H9 (cell line): ENCODE data around the gene CORO2B. TPM values are rescaled to one million over a fixed set of nuclear protein-coding genes. Genes with fewer than 3 reads are reported as not detected.
A peak's percentile ranks its signal among the peaks of the same experiment; 100 is the strongest.

ENCODE experiments used
- DNase-seq: peaks from one replicate; pipeline ENCODE4 v3.0.0-alpha.2; 2017
- H2AFZ ChIP-seq: one replicate; pipeline ENCODE4 v1.6.1; 2013; ENCODE audit warnings: mild to moderate bottlenecking, low read length, control low read depth, moderate library complexity
- H2AK5ac ChIP-seq: 2 replicates; pipeline ENCODE4 v1.6.1; 2013; ENCODE audit warnings: low read length, control low read depth, mixed read lengths; ENCODE audit not compliant: insufficient read length
- H2BK120ac ChIP-seq: one replicate; pipeline ENCODE4 v1.6.1; 2013; ENCODE audit warnings: low read depth, mild to moderate bottlenecking, low read length, control low read depth, inconsistent platforms; ENCODE audit not compliant: poor library complexity, severe bottlenecking
- H2BK12ac ChIP-seq: 2 replicates; pipeline ENCODE4 v1.6.1; 2013; ENCODE audit warnings: low read length, control low read depth, mixed read lengths, low read depth; ENCODE audit not compliant: insufficient read length
- H2BK15ac ChIP-seq: 2 replicates; pipeline ENCODE4 v1.6.1; 2013; ENCODE audit warnings: low read depth, low read length, control low read depth
- H2BK20ac ChIP-seq: one replicate; pipeline ENCODE4 v1.6.1; 2013; ENCODE audit warnings: low read depth, mild to moderate bottlenecking, low read length, control low read depth, inconsistent platforms; ENCODE audit not compliant: poor library complexity, severe bottlenecking
- H2BK5ac ChIP-seq: 2 replicates; pipeline ENCODE4 v1.6.1; 2013; ENCODE audit warnings: low read length, control low read depth, mixed read lengths; ENCODE audit not compliant: insufficient read length
- H3K14ac ChIP-seq: 2 replicates; pipeline ENCODE4 v1.6.1; 2013; ENCODE audit warnings: low read length, control low read depth; ENCODE audit not compliant: insufficient read depth
- H3K18ac ChIP-seq: 2 replicates; pipeline ENCODE4 v1.6.1; 2013; ENCODE audit warnings: low read depth, mild to moderate bottlenecking, mixed read lengths, low read length, control low read depth; ENCODE audit not compliant: insufficient read length
- H3K23ac ChIP-seq: 2 replicates; pipeline ENCODE4 v1.6.1; 2013; ENCODE audit warnings: low read length, control low read depth, mixed read lengths, low read depth; ENCODE audit not compliant: insufficient read length
- H3K23me2 ChIP-seq: 2 replicates; pipeline ENCODE4 v1.6.1; 2013; ENCODE audit warnings: low read depth, mild to moderate bottlenecking, mixed read lengths, low read length, control low read depth; ENCODE audit not compliant: insufficient read length, poor library complexity, severe bottlenecking
- H3K27ac ChIP-seq: 2 replicates; pipeline ENCODE4 v1.5.1; 2013; ENCODE audit warnings: low read length, control low read depth, mixed read lengths, low read depth; ENCODE audit not compliant: insufficient read length
- H3K27me3 ChIP-seq: 2 replicates; pipeline ENCODE4 v1.6.1; 2013; ENCODE audit warnings: low read length, control low read depth, inconsistent platforms; ENCODE audit not compliant: insufficient read depth
- H3K4ac ChIP-seq: 2 replicates; pipeline ENCODE4 v1.6.1; 2013; ENCODE audit warnings: low read depth, mild to moderate bottlenecking, control low read depth, inconsistent platforms, low read length, moderate library complexity
- H3K4me1 ChIP-seq: 2 replicates; pipeline ENCODE4 v1.6.1; 2013; ENCODE audit warnings: low read length, control low read depth, inconsistent platforms; ENCODE audit not compliant: insufficient read depth
- H3K4me2 ChIP-seq: 2 replicates; pipeline ENCODE4 v1.6.1; 2013; ENCODE audit warnings: low read length, control low read depth, mixed read lengths; ENCODE audit not compliant: insufficient read length, insufficient read depth
- H3K56ac ChIP-seq: 2 replicates; pipeline ENCODE4 v1.6.1; 2013; ENCODE audit warnings: low read depth, mild to moderate bottlenecking, mixed read lengths, low read length, control low read depth; ENCODE audit not compliant: insufficient read length
- H3K79me1 ChIP-seq: 2 replicates; pipeline ENCODE4 v1.6.1; 2013; ENCODE audit warnings: low read depth, mild to moderate bottlenecking, moderate library complexity, low read length, control low read depth, inconsistent platforms; ENCODE audit not compliant: insufficient read depth, poor library complexity, severe bottlenecking
- H3K79me2 ChIP-seq: 2 replicates; pipeline ENCODE4 v1.6.1; 2013; ENCODE audit warnings: low read length, control low read depth, inconsistent platforms; ENCODE audit not compliant: insufficient read depth
- H3K9ac ChIP-seq: 2 replicates; pipeline ENCODE4 v1.6.1; 2013; ENCODE audit warnings: low read length, control low read depth, mixed read lengths; ENCODE audit not compliant: insufficient read length; ENCODE audit errors: extremely low read depth
- H3K9me3 ChIP-seq: one replicate; pipeline ENCODE4 v1.6.1; 2013; ENCODE audit warnings: low read depth, low read length, inconsistent platforms; ENCODE audit not compliant: control insufficient read depth
- H3T11ph ChIP-seq: one replicate; pipeline ENCODE4 v1.6.1; 2013; ENCODE audit warnings: mild to moderate bottlenecking, low read length, control low read depth, inconsistent platforms
- H4K20me1 ChIP-seq: one replicate; pipeline ENCODE4 v1.6.1; 2013; ENCODE audit not compliant: control insufficient read depth, insufficient read length, insufficient read depth
- H4K5ac ChIP-seq: 2 replicates; pipeline ENCODE4 v1.6.1; 2013; ENCODE audit warnings: low read depth, mild to moderate bottlenecking, mixed read lengths, low read length, control low read depth; ENCODE audit not compliant: insufficient read length
- H4K8ac ChIP-seq: replicated peaks from 2 replicates; pipeline ENCODE4 v1.6.1; 2013; ENCODE audit warnings: low read length, control low read depth, mixed read lengths, low read depth; ENCODE audit not compliant: insufficient read length
- H4K91ac ChIP-seq: 2 replicates; pipeline ENCODE4 v1.6.1; 2013; ENCODE audit warnings: low read depth, mild to moderate bottlenecking, moderate library complexity, mixed read lengths, low read length, control low read depth; ENCODE audit not compliant: insufficient read length
- H3K27ac Mint-ChIP-seq, 3 experiments: 2 replicates in 2 of 3; 3 replicates in 1 of 3; pipeline ENCODE4 v1.8.0; 2020 to 2021; ENCODE audit warnings: mixed read lengths in 3 of 3, mild to moderate bottlenecking in 1 of 3, moderate library complexity in 1 of 3
- H3K27me3 Mint-ChIP-seq: 2 replicates; pipeline ENCODE4 v1.8.0; 2021; ENCODE audit warnings: low read depth, mild to moderate bottlenecking, moderate library complexity, mixed read lengths
- H3K36me3 Mint-ChIP-seq, 3 experiments: 2 replicates in 2 of 3; 3 replicates in 1 of 3; pipeline ENCODE4 v1.8.0; 2020 to 2021; ENCODE audit warnings: low read depth in 3 of 3, mixed read lengths in 3 of 3; ENCODE audit not compliant: insufficient read depth in 1 of 3
- H3K4me1 Mint-ChIP-seq, 2 experiments: 2 replicates each; pipeline ENCODE4 v1.8.0; 2020; ENCODE audit warnings: mixed read lengths in 2 of 2
- H3K4me3 Mint-ChIP-seq, 2 experiments: 2 replicates in 1 of 2; 3 replicates in 1 of 2; pipeline ENCODE4 v1.8.0; 2020 to 2021; ENCODE audit warnings: mild to moderate bottlenecking in 2 of 2, mixed read lengths in 2 of 2, moderate library complexity in 1 of 2
- H3K9me3 Mint-ChIP-seq, 2 experiments: 2 replicates in 1 of 2; 3 replicates in 1 of 2; pipeline ENCODE4 v1.8.0; 2020; ENCODE audit warnings: mild to moderate bottlenecking in 2 of 2, mixed read lengths in 2 of 2, moderate library complexity in 1 of 2
- CTCF ChIP-seq: fragments of 200-600 bp; sonication (generic); conservative IDR thresholded peaks from 3 replicates; pipeline ENCODE4 v1.8.0; 2021; ENCODE audit warnings: antibody characterized with exemption, mild to moderate bottlenecking
- WGBS: extraction: QIAGEN DNeasy Blood & Tissue Kit; methylation state at CpG from one replicate; pipeline ENCODE4 v1.1.7; 2013; ENCODE audit warnings: missing lambda C conversion rate, low lambda C conversion rate, mixed read lengths; ENCODE audit not compliant: insufficient read length; ENCODE audit errors: extremely low coverage; 5-methylcytosine and 5-hydroxymethylcytosine counted together
- total RNA-seq: library from RNA; stranded (reverse); gene quantifications from 2 replicates; pipeline ENCODE4 v1.2.1, GENCODE V29; 2021

CORO2B gene
- total RNA-seq, 1 experiment from 2014 or later, result 3.1 TPM

- no peaks in the 10 kb centered on the region; the same call in 1 of the 2 replicates for H3K4me1 ChIP-seq
- no peak overlapping the region for H2BK20ac ChIP-seq
- H3K79me1 ChIP-seq, result no peaks in the 10 kb centered on the region
- peak overlapping the region in 1 of 3 experiments; percentile 10; a peak in 1 of 7 replicates for H3K27ac Mint-ChIP-seq
- no peak overlapping the region for H3K14ac ChIP-seq
- no peak overlapping the region for H3K27ac ChIP-seq
- H3K36me3 Mint-ChIP-seq, result no peaks in the 10 kb centered on the region
- no peak overlapping the region for H3T11ph ChIP-seq
- H2AFZ ChIP-seq, result no peak overlapping the region
- H2AK5ac ChIP-seq, result no peak overlapping the region
- no peak overlapping the region for H4K8ac ChIP-seq
- no peak overlapping the region for H3K18ac ChIP-seq
- peaks cover 5% of the 10 kb centered on the region for H3K27me3 Mint-ChIP-seq
- H3K23ac ChIP-seq, result no peak overlapping the region
- no peak overlapping the region for H2BK5ac ChIP-seq
- H3K9me3 ChIP-seq, result no peaks in the 10 kb centered on the region
- no peak overlapping the region for H4K5ac ChIP-seq
- no peak overlapping the region for H3K56ac ChIP-seq
- H3K9me3 Mint-ChIP-seq, result no peaks in the 10 kb centered on the region; a peak in 1 of 5 replicates
- H3K23me2 ChIP-seq, result no peaks in the 10 kb centered on the region
- no CpG with 5 or more reads among the region's 8 CpGs for WGBS
- no peak for DNase-seq
- H2BK12ac ChIP-seq, result no peak overlapping the region
- no peaks in the 10 kb centered on the region for H4K20me1 ChIP-seq
- no peak overlapping the region for H3K9ac ChIP-seq
- no peak overlapping the region for H2BK120ac ChIP-seq
- H3K79me2 ChIP-seq, result no peaks in the 10 kb centered on the region
- H3K4me1 Mint-ChIP-seq, result peaks cover 55 to 61% of the 10 kb centered on the region in 2 experiments
- no peak overlapping the region for H4K91ac ChIP-seq
- no peak overlapping the region for H3K4me3 Mint-ChIP-seq
- no peak for TF ChIP-seq CTCF
- no peak overlapping the region for H2BK15ac ChIP-seq
- no peak overlapping the region for H3K4ac ChIP-seq
- no peaks in the 10 kb centered on the region for H3K27me3 ChIP-seq
- no peak overlapping the region for H3K4me2 ChIP-seq
Measured at GRCh38 chr15:68586274-68586961, 7.6 kb downstream of the CORO2B start.
